Measurements from ENCODE around the gene NOP53. TPM values are rescaled to one million over a fixed set of nuclear protein-coding genes. Genes with fewer than 3 reads are reported as not detected.
A peak's percentile ranks its signal among the peaks of the same experiment; 100 is the strongest.

NOP53 gene
- total and polyA plus RNA-seq, 9 of the 15 experiments (the other 6 are each of a cell fraction or from before 2014, with no cell fraction given): 6.5 to 274 (median 145) TPM

- TF ChIP-seq FOXJ2 (tag; IDR thresholded peaks at IDR 0.05): no peak
- no peak for TF ChIP-seq ZNF165 (CRISPR knock-in tag; IDR thresholded peaks at IDR 0.05; ENCODE audit: borderline replicate concordance)
- no peak for TF ChIP-seq NELFE (IDR thresholded peaks at IDR 0.05; ENCODE audit: insufficient read depth, insufficient read length)
- TF ChIP-seq TARDBP (IDR thresholded peaks at IDR 0.05): no peak
- TF ChIP-seq MTA3 (IDR thresholded peaks at IDR 0.05; ENCODE audit: borderline replicate concordance): no peak
- no peak for TF ChIP-seq ZSCAN29 (IDR thresholded peaks at IDR 0.05)
- no peak for TF ChIP-seq POU5F1 (IDR thresholded peaks at IDR 0.05; ENCODE audit: borderline replicate concordance, low read depth, low read length, partially characterized antibody)
- TF ChIP-seq ZFP30 (CRISPR knock-in tag; IDR thresholded peaks at IDR 0.05; ENCODE audit: borderline replicate concordance): no peak
- TF ChIP-seq BRCA1 (IDR thresholded peaks at IDR 0.05): no peak
- TF ChIP-seq BRCA1 (CRISPR knock-in tag; IDR thresholded peaks at IDR 0.05): no peak
- TF ChIP-seq ZNF644 (tag; IDR thresholded peaks at IDR 0.05; ENCODE audit: low read depth): no peak
- TF ChIP-seq BACH1 (tag; IDR thresholded peaks at IDR 0.05): no peak
- TF ChIP-seq, protein P1, sequence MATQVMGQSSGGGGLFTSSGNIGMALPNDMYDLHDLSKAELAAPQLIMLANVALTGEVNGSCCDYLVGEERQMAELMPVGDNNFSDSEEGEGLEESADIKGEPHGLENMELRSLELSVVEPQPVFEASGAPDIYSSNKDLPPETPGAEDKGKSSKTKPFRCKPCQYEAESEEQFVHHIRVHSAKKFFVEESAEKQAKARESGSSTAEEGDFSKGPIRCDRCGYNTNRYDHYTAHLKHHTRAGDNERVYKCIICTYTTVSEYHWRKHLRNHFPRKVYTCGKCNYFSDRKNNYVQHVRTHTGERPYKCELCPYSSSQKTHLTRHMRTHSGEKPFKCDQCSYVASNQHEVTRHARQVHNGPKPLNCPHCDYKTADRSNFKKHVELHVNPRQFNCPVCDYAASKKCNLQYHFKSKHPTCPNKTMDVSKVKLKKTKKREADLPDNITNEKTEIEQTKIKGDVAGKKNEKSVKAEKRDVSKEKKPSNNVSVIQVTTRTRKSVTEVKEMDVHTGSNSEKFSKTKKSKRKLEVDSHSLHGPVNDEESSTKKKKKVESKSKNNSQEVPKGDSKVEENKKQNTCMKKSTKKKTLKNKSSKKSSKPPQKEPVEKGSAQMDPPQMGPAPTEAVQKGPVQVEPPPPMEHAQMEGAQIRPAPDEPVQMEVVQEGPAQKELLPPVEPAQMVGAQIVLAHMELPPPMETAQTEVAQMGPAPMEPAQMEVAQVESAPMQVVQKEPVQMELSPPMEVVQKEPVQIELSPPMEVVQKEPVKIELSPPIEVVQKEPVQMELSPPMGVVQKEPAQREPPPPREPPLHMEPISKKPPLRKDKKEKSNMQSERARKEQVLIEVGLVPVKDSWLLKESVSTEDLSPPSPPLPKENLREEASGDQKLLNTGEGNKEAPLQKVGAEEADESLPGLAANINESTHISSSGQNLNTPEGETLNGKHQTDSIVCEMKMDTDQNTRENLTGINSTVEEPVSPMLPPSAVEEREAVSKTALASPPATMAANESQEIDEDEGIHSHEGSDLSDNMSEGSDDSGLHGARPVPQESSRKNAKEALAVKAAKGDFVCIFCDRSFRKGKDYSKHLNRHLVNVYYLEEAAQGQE (IDR thresholded peaks at IDR 0.05; ENCODE audit: borderline replicate concordance): peak; percentile 83
- TF ChIP-seq, protein P1 (CRISPR knock-in tag; IDR thresholded peaks at IDR 0.05; ENCODE audit: low read depth): no peak
- no peak for TF ChIP-seq ZC3H11A (IDR thresholded peaks at IDR 0.05; ENCODE audit: low read depth, low read length)
- no peak for TF ChIP-seq POLR2AphosphoS5 (IDR thresholded peaks at IDR 0.05; ENCODE audit: control insufficient read depth, insufficient read depth, low read depth, low read length)
- TF ChIP-seq PTTG1 (tag; IDR thresholded peaks at IDR 0.05; ENCODE audit: low read depth): no peak
- peak; percentile 47; the same call in 1 of the 2 replicates for TF ChIP-seq NR2C2 (CRISPR knock-in tag; IDR thresholded peaks at IDR 0.05)
- TF ChIP-seq NR2C2 (tag; IDR thresholded peaks at IDR 0.05): no peak
- no peak for TF ChIP-seq ZNF124 (CRISPR knock-in tag; IDR thresholded peaks at IDR 0.05)
- peak; percentile 93 for TF ChIP-seq RBM25 (IDR thresholded peaks at IDR 0.05; ENCODE audit: low read depth, low read length, severe bottlenecking)
- no peak for TF ChIP-seq WHSC1 (IDR thresholded peaks at IDR 0.05; ENCODE audit: low read length)
- TF ChIP-seq EWSR1 (IDR thresholded peaks at IDR 0.05; ENCODE audit: borderline replicate concordance, low read depth, partially characterized antibody): no peak
These were observed 38.0 kb upstream of the NOP53 start (continued) for GRCh38 chr19:47707135-47707925.
